OCI-LY3 (cell line): ENCODE results near the gene RCHY1.

Experiments
- EZH2phosphoT487 ChIP-seq: fragments of 200-600 bp; shearing (Covaris generic); IDR thresholded peaks from 2 replicates; pipeline ENCODE4 v1.6.1; 2018; ENCODE audit warnings: antibody characterized with exemption, mixed run types, low read depth
- TF ChIP-seq, protein P1 (sequence below): fragments of 200-600, 300-600 bp; sonication (generic); IDR thresholded peaks from 2 replicates; pipeline ENCODE4 v1.5.1; 2014; ENCODE audit warnings: antibody characterized with exemption, low read length, low read depth

DNA sequence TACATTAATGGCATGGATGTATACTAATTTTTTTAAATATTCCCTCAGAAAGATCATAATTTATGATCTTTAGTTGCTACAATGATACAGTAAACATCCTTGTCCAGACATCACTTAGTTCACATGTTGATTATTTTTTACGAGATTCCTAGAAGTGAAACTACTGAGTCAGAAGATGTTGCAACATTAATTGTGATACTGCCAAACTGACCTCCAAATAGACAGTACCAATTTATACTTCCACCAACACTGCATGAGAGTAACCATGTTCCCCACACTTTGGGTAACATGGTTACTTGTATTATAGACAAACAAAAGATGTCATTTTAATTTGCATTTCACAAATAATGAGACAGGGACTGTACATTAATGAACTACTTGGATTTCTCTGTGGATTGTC, 19.6 kb downstream of the RCHY1 start:
- TF ChIP-seq, protein P1, sequence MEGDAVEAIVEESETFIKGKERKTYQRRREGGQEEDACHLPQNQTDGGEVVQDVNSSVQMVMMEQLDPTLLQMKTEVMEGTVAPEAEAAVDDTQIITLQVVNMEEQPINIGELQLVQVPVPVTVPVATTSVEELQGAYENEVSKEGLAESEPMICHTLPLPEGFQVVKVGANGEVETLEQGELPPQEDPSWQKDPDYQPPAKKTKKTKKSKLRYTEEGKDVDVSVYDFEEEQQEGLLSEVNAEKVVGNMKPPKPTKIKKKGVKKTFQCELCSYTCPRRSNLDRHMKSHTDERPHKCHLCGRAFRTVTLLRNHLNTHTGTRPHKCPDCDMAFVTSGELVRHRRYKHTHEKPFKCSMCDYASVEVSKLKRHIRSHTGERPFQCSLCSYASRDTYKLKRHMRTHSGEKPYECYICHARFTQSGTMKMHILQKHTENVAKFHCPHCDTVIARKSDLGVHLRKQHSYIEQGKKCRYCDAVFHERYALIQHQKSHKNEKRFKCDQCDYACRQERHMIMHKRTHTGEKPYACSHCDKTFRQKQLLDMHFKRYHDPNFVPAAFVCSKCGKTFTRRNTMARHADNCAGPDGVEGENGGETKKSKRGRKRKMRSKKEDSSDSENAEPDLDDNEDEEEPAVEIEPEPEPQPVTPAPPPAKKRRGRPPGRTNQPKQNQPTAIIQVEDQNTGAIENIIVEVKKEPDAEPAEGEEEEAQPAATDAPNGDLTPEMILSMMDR, result no peak
- no peak for TF ChIP-seq EZH2phosphoT487
